ENCODE data around the gene RELN.

RELN gene

GRCh38 chr7:103702454-103702853 is 287.0 kb downstream of the RELN start:
- no peaks in the 10 kb centered on the region for H3K9me2 ChIP-seq (replicated peaks; ENCODE audit: low read depth, low read length)
- no peaks in the 10 kb centered on the region for H3F3A ChIP-seq (ENCODE audit: low read depth)
- H3K9ac ChIP-seq (ENCODE audit: low read depth, low read length, poor library complexity, severe bottlenecking), result no peak overlapping the region
- H3K4me3 ChIP-seq (ENCODE audit: low read length, poor library complexity, severe bottlenecking), result no peak overlapping the region
- no peaks in the 10 kb centered on the region for H3K36me3 ChIP-seq (ENCODE audit: insufficient read depth, low read length)
- TF ChIP-seq EZH2phosphoT487 (IDR thresholded peaks at IDR 0.05; ENCODE audit: borderline replicate concordance), result no peak
- TF ChIP-seq, protein P1, sequence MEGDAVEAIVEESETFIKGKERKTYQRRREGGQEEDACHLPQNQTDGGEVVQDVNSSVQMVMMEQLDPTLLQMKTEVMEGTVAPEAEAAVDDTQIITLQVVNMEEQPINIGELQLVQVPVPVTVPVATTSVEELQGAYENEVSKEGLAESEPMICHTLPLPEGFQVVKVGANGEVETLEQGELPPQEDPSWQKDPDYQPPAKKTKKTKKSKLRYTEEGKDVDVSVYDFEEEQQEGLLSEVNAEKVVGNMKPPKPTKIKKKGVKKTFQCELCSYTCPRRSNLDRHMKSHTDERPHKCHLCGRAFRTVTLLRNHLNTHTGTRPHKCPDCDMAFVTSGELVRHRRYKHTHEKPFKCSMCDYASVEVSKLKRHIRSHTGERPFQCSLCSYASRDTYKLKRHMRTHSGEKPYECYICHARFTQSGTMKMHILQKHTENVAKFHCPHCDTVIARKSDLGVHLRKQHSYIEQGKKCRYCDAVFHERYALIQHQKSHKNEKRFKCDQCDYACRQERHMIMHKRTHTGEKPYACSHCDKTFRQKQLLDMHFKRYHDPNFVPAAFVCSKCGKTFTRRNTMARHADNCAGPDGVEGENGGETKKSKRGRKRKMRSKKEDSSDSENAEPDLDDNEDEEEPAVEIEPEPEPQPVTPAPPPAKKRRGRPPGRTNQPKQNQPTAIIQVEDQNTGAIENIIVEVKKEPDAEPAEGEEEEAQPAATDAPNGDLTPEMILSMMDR (conservative IDR thresholded peaks at IDR 0.05; ENCODE audit: low read length), result no peak
- no peaks in the 10 kb centered on the region for H4K20me1 ChIP-seq (ENCODE audit: insufficient read depth, low read length, poor library complexity, severe bottlenecking)
- H3K4me1 ChIP-seq (ENCODE audit: insufficient read depth, low read length, poor library complexity, severe bottlenecking), result no peaks in the 10 kb centered on the region
- no peaks in the 10 kb centered on the region for H3K27me3 ChIP-seq (ENCODE audit: insufficient read depth, low read length, poor library complexity, severe bottlenecking)
- no peak overlapping the region for H3K4me2 ChIP-seq (ENCODE audit: low read depth, low read length, poor library complexity, severe bottlenecking)
- H2AFZ ChIP-seq (ENCODE audit: low read length), result no peak overlapping the region
- H3K79me2 ChIP-seq (ENCODE audit: insufficient read depth, low read length), result no peaks in the 10 kb centered on the region
- no peaks in the 10 kb centered on the region for H3K9me3 ChIP-seq (ENCODE audit: insufficient read depth, low read depth, low read length)

DNA sequence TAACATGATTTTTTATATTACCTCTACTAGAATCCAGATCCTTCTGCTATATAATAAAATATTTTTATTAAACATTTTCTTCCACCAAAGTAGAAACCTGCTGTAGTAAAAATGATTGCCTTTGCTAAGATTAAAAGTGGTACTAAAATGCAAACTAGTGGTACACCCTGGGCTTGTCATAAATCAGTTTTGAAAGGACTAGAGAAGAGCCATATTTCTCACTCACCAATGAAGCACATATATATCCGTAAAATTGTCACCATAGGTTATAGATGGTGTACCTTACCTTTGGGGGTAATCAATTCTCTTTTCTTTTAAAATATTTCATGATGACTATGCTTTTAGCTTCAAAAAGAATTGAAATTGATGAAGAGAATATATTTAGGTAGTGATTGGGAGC is 290.4 kb downstream of the RELN start:
- Histone ChIP-seq H3K9me2 (replicated peaks; ENCODE audit: low read depth, low read length) (no peaks in the 10 kb centered on the region), H3K4me2 (ENCODE audit: low read depth, low read length, poor library complexity, severe bottlenecking) (no peak overlapping the region), H2AFZ (ENCODE audit: low read length) (no peak overlapping the region), H3K36me3 (ENCODE audit: insufficient read depth, low read length) (no peaks in the 10 kb centered on the region), H3K4me1 (ENCODE audit: insufficient read depth, low read length, poor library complexity, severe bottlenecking) (no peaks in the 10 kb centered on the region), H3F3A (ENCODE audit: low read depth) (no peaks in the 10 kb centered on the region), H3K9ac (ENCODE audit: low read depth, low read length, poor library complexity, severe bottlenecking) (no peak overlapping the region), H3K4me3 (ENCODE audit: low read length, poor library complexity, severe bottlenecking) (no peak overlapping the region), H4K20me1 (ENCODE audit: insufficient read depth, low read length, poor library complexity, severe bottlenecking) (no peaks in the 10 kb centered on the region), H3K27me3 (ENCODE audit: insufficient read depth, low read length, poor library complexity, severe bottlenecking) (no peaks in the 10 kb centered on the region), H3K9me3 (ENCODE audit: insufficient read depth, low read depth, low read length) (no peaks in the 10 kb centered on the region), H3K79me2 (ENCODE audit: insufficient read depth, low read length) (no peaks in the 10 kb centered on the region)
- no peak for TF ChIP-seq EZH2phosphoT487 (IDR thresholded peaks at IDR 0.05; ENCODE audit: borderline replicate concordance)
- TF ChIP-seq, protein P1 (conservative IDR thresholded peaks at IDR 0.05; ENCODE audit: low read length), result no peak

GRCh38 chr7:103698064-103698463 is 291.4 kb downstream of the RELN start:
- H3K9ac ChIP-seq (ENCODE audit: low read depth, low read length, poor library complexity, severe bottlenecking), result no peak overlapping the region
- H3K4me1 ChIP-seq (ENCODE audit: insufficient read depth, low read length, poor library complexity, severe bottlenecking), result no peaks in the 10 kb centered on the region
- no peaks in the 10 kb centered on the region for H3F3A ChIP-seq (ENCODE audit: low read depth)
- H3K79me2 ChIP-seq (ENCODE audit: insufficient read depth, low read length), result no peaks in the 10 kb centered on the region
- H4K20me1 ChIP-seq (ENCODE audit: insufficient read depth, low read length, poor library complexity, severe bottlenecking), result no peaks in the 10 kb centered on the region
- no peak overlapping the region for H3K4me3 ChIP-seq (ENCODE audit: low read length, poor library complexity, severe bottlenecking)
- no peak for TF ChIP-seq EZH2phosphoT487 (IDR thresholded peaks at IDR 0.05; ENCODE audit: borderline replicate concordance)
- TF ChIP-seq, protein P1 (conservative IDR thresholded peaks at IDR 0.05; ENCODE audit: low read length), result no peak
- no peaks in the 10 kb centered on the region for H3K36me3 ChIP-seq (ENCODE audit: insufficient read depth, low read length)
- no peak overlapping the region for H2AFZ ChIP-seq (ENCODE audit: low read length)
- H3K4me2 ChIP-seq (ENCODE audit: low read depth, low read length, poor library complexity, severe bottlenecking), result no peak overlapping the region
- no peaks in the 10 kb centered on the region for H3K9me2 ChIP-seq (replicated peaks; ENCODE audit: low read depth, low read length)
- no peaks in the 10 kb centered on the region for H3K27me3 ChIP-seq (ENCODE audit: insufficient read depth, low read length, poor library complexity, severe bottlenecking)
- no peaks in the 10 kb centered on the region for H3K9me3 ChIP-seq (ENCODE audit: insufficient read depth, low read depth, low read length)
